HepG2 (cell line): ENCODE results near the gene NOPCHAP1. TPM values are rescaled to one million over a fixed set of nuclear protein-coding genes. Genes with fewer than 3 reads are reported as not detected.
A peak's percentile ranks its signal among the peaks of the same experiment; 100 is the strongest.

Source experiments
- ATF7-NPFF ChIP-seq: sonication (generic); formaldehyde crosslinking; IDR thresholded peaks from 2 replicates; pipeline ENCODE4 v1.8.1; 2023; ENCODE audit warnings: mild to moderate bottlenecking, low read depth, missing genetic modification reagents, moderate library complexity
- FOXC1 ChIP-seq: sonication (generic); formaldehyde crosslinking; IDR thresholded peaks from 2 replicates; pipeline ENCODE4 v1.8.0; 2022; ENCODE audit warnings: mild to moderate bottlenecking, missing genetic modification reagents, borderline replicate concordance
- HNF4G ChIP-seq, 2 experiments: sonication (generic) in 1 of 2; formaldehyde crosslinking in 1 of 2; IDR thresholded peaks; 2 replicates each; pipeline versions ENCODE4 v1.4.0 to v1.6.1; 2011 to 2020; ENCODE audit warnings: borderline replicate concordance in 2 of 2, low read depth in 2 of 2, mild to moderate bottlenecking in 2 of 2, low read length in 1 of 2, missing genetic modification reagents in 1 of 2, moderate library complexity in 1 of 2
- ISL2 ChIP-seq: sonication (generic); formaldehyde crosslinking; IDR thresholded peaks from 2 replicates; pipeline ENCODE4 v1.5.0; 2020; ENCODE audit warnings: missing genetic modification reagents
- MYNN ChIP-seq: sonication (generic); formaldehyde crosslinking; IDR thresholded peaks from 2 replicates; pipeline ENCODE4 v1.4.0; 2020; ENCODE audit warnings: mild to moderate bottlenecking, low read depth, missing genetic modification reagents
- PHF8 ChIP-seq: sonication (generic); formaldehyde crosslinking; IDR thresholded peaks from 2 replicates; pipeline ENCODE4 v1.5.0; 2020; ENCODE audit warnings: missing genetic modification reagents
- RBFOX2 ChIP-seq: fragments of 200-400 bp; formaldehyde crosslinking; IDR thresholded peaks from 2 replicates; pipeline ENCODE4 v1.6.1; 2017; ENCODE audit warnings: low read depth, mild to moderate bottlenecking, low read length
- YY1 ChIP-seq: IDR thresholded peaks from 2 replicates; pipeline ENCODE4 v1.6.1; 2011; ENCODE audit warnings: low read length, low read depth, moderate library complexity, mild to moderate bottlenecking; ENCODE audit not compliant: insufficient read depth, insufficient replicate concordance
- ZMYM4 ChIP-seq: sonication (generic); formaldehyde crosslinking; IDR thresholded peaks from 2 replicates; pipeline ENCODE4 v1.8.1; 2023; ENCODE audit warnings: mild to moderate bottlenecking, missing genetic modification reagents
- ZNF274 ChIP-seq: sonication (generic); formaldehyde crosslinking; IDR thresholded peaks from 2 replicates; pipeline ENCODE4 v1.5.1; 2020; ENCODE audit warnings: mild to moderate bottlenecking, missing genetic modification reagents
- ZNF331 ChIP-seq: sonication (generic); formaldehyde crosslinking; IDR thresholded peaks from 2 replicates; pipeline ENCODE4 v1.4.0; 2020; ENCODE audit warnings: missing genetic modification reagents
- ZNF768 ChIP-seq: sonication (generic); formaldehyde crosslinking; IDR thresholded peaks from 2 replicates; pipeline ENCODE4 v1.4.0; 2020; ENCODE audit warnings: missing genetic modification reagents
- ZSCAN9 ChIP-seq: IDR thresholded peaks from 2 replicates; pipeline ENCODE4 v1.6.1; 2016; ENCODE audit warnings: borderline replicate concordance
- polyA plus RNA-seq, 8 experiments: library from polyadenylated mRNA; depleted of rRNA in 3 of 8; stranded (reverse) in 7 of 8; unstranded in 1 of 8; fragments of >200 nt; fragmentation: Illumina TruSeq in 4 of 8; extraction: Trizol in 4 of 8; gene quantifications; 2 replicates each; pipeline versions ENCODE4 v1.2.1 to v1.2.3, GENCODE V29; 2011 to 2016; ENCODE audit warnings: low read depth in 4 of 8, missing spikeins in 1 of 8, mixed read lengths in 1 of 8; ENCODE audit not compliant: insufficient read depth in 1 of 8
- total RNA-seq, 5 experiments: library from RNA; depleted of rRNA; stranded (reverse); fragments of >200 nt; fragmentation: Illumina TruSeq; extraction: Trizol; gene quantifications; 2 replicates each; pipeline ENCODE4 v1.2.3, GENCODE V29; 2016; ENCODE audit warnings: low read depth in 1 of 5
- TF ChIP-seq, protein P1 (sequence below): sonication (generic); formaldehyde crosslinking; IDR thresholded peaks from 2 replicates; pipeline ENCODE4 v1.5.0; 2020; ENCODE audit warnings: mild to moderate bottlenecking, missing genetic modification reagents
- TF ChIP-seq, protein P2 (sequence below): fragments of 450-650 bp; IDR thresholded peaks from 2 replicates; pipeline ENCODE4 v1.6.1; 2016
- TF ChIP-seq, protein P3 (sequence below), 2 experiments: sonication (generic) in 1 of 2; formaldehyde crosslinking in 1 of 2; IDR thresholded peaks; 2 replicates each; pipeline versions ENCODE4 v1.4.0 to v1.6.1; 2018 to 2020; ENCODE audit warnings: missing genetic modification reagents in 2 of 2, borderline replicate concordance in 1 of 2, low read depth in 1 of 2, mild to moderate bottlenecking in 1 of 2, missing biosample characterization in 1 of 2
- TF ChIP-seq, protein P4 (sequence below): sonication (generic); formaldehyde crosslinking; IDR thresholded peaks from 2 replicates; pipeline ENCODE4 v1.4.0; 2020; ENCODE audit warnings: mild to moderate bottlenecking, missing genetic modification reagents
- TF ChIP-seq, protein P5 (sequence below): IDR thresholded peaks from 2 replicates; pipeline ENCODE4 v1.6.1; 2016; ENCODE audit warnings: low read depth, borderline replicate concordance

NOPCHAP1 gene
- total and polyA plus RNA-seq, 2 of the 13 experiments (the other 11 are each of a cell fraction or from before 2014, with no cell fraction given) = 5.7 to 38.1 TPM

DNA sequence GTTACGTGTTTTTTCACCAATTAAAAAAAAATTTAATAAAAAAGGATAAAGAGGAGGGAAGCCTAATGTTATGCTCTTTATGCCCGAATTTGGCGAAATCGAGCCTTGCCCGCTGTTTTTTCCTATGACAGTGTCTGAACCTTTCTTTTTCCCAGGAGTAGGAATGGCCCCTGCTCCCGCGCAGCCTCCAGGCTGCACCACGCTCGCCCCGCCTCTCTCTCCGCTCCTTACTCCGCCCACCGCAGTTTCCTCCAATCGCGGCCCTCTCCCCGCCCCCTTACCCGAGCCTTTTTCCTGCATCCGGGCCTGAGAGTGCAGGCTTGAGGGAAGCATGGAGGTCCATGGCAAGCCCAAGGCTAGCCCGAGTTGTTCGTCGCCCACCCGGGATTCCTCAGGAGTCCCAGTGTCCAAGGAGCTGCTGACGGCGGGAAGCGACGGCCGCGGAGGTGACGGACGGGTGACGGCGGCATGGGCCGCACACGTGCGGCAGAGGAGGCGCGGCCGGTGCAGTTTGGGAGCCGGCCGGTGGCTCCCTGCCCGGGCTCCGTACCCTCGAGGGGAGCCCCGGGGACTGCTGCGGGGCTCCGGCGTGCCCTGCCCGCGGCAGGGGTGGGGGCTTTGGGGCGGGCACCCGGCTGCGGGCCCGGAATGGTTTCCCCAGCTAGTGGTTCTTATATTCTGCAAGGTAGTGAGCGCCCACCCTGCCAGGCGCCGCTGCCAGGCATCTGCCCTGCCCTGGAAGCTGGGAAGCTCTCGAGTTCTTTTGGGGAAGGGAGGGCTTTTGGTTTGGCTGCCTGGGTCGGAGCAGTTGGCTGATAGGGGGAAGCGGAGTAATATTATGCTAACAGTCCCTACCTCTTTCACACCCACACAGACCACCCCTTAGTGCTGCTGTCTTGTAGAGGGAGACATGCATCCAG, at the start of gene NOPCHAP1 (continued):
- TF ChIP-seq, protein P1, sequence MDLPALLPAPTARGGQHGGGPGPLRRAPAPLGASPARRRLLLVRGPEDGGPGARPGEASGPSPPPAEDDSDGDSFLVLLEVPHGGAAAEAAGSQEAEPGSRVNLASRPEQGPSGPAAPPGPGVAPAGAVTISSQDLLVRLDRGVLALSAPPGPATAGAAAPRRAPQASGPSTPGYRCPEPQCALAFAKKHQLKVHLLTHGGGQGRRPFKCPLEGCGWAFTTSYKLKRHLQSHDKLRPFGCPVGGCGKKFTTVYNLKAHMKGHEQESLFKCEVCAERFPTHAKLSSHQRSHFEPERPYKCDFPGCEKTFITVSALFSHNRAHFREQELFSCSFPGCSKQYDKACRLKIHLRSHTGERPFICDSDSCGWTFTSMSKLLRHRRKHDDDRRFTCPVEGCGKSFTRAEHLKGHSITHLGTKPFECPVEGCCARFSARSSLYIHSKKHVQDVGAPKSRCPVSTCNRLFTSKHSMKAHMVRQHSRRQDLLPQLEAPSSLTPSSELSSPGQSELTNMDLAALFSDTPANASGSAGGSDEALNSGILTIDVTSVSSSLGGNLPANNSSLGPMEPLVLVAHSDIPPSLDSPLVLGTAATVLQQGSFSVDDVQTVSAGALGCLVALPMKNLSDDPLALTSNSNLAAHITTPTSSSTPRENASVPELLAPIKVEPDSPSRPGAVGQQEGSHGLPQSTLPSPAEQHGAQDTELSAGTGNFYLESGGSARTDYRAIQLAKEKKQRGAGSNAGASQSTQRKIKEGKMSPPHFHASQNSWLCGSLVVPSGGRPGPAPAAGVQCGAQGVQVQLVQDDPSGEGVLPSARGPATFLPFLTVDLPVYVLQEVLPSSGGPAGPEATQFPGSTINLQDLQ (CRISPR knock-in tag) = 0 out of 2 replicates have a peak, but pooled peaks have one; percentile 23
- TF ChIP-seq ZNF331 (CRISPR knock-in tag) (0 out of 2 replicates have a peak, but pooled peaks have one; percentile 48), ZNF274 (CRISPR knock-in tag) (peak; percentile 86; the same call in 1 of the 2 replicates), HNF4G (IDR thresholded peaks at IDR 0.05; ENCODE audit: borderline replicate concordance, low read depth, low read length) (no peak), HNF4G (CRISPR knock-in tag; IDR thresholded peaks at IDR 0.05; ENCODE audit: borderline replicate concordance, low read depth) (peak; percentile 72; the same call in 1 of the 2 replicates), ISL2 (CRISPR knock-in tag) (no peak), RBFOX2 (peak; percentile 83), ZSCAN9 (peak; percentile 20; the same call in 1 of the 2 replicates), ATF7-NPFF (no peak), FOXC1 (CRISPR knock-in tag) (peak; percentile 80; the same call in 1 of the 2 replicates), ZNF768 (CRISPR knock-in tag) (peak; percentile 65; the same call in 1 of the 2 replicates), YY1 (peak; percentile 72), PHF8 (CRISPR knock-in tag) (peak; percentile 94), ZMYM4 (CRISPR knock-in tag) (peak; percentile 68), MYNN (CRISPR knock-in tag) (peak; percentile 39; the same call in 1 of the 2 replicates)
- TF ChIP-seq, protein P2, sequence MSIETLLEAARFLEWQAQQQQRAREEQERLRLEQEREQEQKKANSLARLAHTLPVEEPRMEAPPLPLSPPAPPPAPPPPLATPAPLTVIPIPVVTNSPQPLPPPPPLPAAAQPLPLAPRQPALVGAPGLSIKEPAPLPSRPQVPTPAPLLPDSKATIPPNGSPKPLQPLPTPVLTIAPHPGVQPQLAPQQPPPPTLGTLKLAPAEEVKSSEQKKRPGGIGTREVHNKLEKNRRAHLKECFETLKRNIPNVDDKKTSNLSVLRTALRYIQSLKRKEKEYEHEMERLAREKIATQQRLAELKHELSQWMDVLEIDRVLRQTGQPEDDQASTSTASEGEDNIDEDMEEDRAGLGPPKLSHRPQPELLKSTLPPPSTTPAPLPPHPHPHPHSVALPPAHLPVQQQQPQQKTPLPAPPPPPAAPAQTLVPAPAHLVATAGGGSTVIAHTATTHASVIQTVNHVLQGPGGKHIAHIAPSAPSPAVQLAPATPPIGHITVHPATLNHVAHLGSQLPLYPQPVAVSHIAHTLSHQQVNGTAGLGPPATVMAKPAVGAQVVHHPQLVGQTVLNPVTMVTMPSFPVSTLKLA = peak; percentile 40
- TF ChIP-seq, protein P3, sequence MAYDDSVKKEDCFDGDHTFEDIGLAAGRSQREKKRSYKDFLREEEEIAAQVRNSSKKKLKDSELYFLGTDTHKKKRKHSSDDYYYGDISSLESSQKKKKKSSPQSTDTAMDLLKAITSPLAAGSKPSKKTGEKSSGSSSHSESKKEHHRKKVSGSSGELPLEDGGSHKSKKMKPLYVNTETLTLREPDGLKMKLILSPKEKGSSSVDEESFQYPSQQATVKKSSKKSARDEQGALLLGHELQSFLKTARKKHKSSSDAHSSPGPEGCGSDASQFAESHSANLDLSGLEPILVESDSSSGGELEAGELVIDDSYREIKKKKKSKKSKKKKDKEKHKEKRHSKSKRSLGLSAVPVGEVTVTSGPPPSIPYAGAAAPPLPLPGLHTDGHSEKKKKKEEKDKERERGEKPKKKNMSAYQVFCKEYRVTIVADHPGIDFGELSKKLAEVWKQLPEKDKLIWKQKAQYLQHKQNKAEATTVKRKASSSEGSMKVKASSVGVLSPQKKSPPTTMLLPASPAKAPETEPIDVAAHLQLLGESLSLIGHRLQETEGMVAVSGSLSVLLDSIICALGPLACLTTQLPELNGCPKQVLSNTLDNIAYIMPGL (CRISPR knock-in tag; IDR thresholded peaks at IDR 0.05; ENCODE audit: borderline replicate concordance in 1 of 2, low read depth in 1 of 2) = peak in 1 of 2 experiments; percentile 23; a peak in 1 of 4 replicates
- TF ChIP-seq, protein P4, sequence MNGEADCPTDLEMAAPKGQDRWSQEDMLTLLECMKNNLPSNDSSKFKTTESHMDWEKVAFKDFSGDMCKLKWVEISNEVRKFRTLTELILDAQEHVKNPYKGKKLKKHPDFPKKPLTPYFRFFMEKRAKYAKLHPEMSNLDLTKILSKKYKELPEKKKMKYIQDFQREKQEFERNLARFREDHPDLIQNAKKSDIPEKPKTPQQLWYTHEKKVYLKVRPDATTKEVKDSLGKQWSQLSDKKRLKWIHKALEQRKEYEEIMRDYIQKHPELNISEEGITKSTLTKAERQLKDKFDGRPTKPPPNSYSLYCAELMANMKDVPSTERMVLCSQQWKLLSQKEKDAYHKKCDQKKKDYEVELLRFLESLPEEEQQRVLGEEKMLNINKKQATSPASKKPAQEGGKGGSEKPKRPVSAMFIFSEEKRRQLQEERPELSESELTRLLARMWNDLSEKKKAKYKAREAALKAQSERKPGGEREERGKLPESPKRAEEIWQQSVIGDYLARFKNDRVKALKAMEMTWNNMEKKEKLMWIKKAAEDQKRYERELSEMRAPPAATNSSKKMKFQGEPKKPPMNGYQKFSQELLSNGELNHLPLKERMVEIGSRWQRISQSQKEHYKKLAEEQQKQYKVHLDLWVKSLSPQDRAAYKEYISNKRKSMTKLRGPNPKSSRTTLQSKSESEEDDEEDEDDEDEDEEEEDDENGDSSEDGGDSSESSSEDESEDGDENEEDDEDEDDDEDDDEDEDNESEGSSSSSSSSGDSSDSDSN (CRISPR knock-in tag) = peak; percentile 92
- TF ChIP-seq, protein P5, sequence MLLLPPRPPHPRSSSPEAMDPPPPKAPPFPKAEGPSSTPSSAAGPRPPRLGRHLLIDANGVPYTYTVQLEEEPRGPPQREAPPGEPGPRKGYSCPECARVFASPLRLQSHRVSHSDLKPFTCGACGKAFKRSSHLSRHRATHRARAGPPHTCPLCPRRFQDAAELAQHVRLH (CRISPR knock-in tag) = peak; percentile 45; the same call in 1 of the 2 replicates
